Adrenal gland (tissue), 5 donors: Measurements from ENCODE around the gene ECM1.

Experiments
- CTCF ChIP-seq, 6 experiments: fragments of 450-650 bp in 4 of 6; fragments of 200-600 bp in 2 of 6; sonication (generic) in 1 of 6; IDR thresholded peaks; 1 replicate in 5 of 6; 2 replicates in 1 of 6; pipeline versions ENCODE4 v1.5.1 to v1.8.0; 2016 to 2021; ENCODE audit warnings: antibody characterized with exemption in 6 of 6, mild to moderate bottlenecking in 2 of 6, moderate library complexity in 1 of 6
- POLR2A ChIP-seq, 2 donors: fragments of 450-650 bp; IDR thresholded peaks; one replicate each; pipeline ENCODE4 v1.6.1; 2017; ENCODE audit warnings: antibody characterized with exemption in 2 of 2, mild to moderate bottlenecking in 2 of 2, moderate library complexity in 1 of 2
- donor health status: DM: no; HTN: no; CAD: no.

- no peak for TF ChIP-seq CTCF (IDR thresholded peaks at IDR 0.05)
- TF ChIP-seq POLR2A (IDR thresholded peaks at IDR 0.05): no peak
Measured at GRCh38 chr1:150559656-150560010, 51.7 kb downstream of the ECM1 start.
